Bronchial epithelial cell (primary cell): Measurements from ENCODE around the gene UPK1A. TPM values are rescaled to one million over a fixed set of nuclear protein-coding genes. Genes with fewer than 3 reads are reported as not detected.

Experiments
- DNase-seq: peaks from one replicate; pipeline ENCODE4 v3.0.0-alpha.2; 2010; ENCODE audit warnings: low read depth
- FAIRE-seq: peaks from 2 replicates; lab custom pipeline; 2011; peaks lifted over from hg19 to GRCh38; lab: Jason Lieb, UNC
- H3K27me3 ChIP-seq: 2 replicates; pipeline ENCODE4 v1.5.1; 2011; ENCODE audit warnings: low read length; ENCODE audit not compliant: control insufficient read depth, insufficient read depth
- H3K36me3 ChIP-seq: 2 replicates; pipeline ENCODE4 v1.5.1; 2011; ENCODE audit warnings: low read length; ENCODE audit not compliant: control insufficient read depth, insufficient read depth
- H3K4me3 ChIP-seq: 2 replicates; pipeline ENCODE4 v1.5.1; 2011; ENCODE audit warnings: mild to moderate bottlenecking, low read depth, low read length, control low read depth
- total RNA-seq: library from RNA; depleted of rRNA; stranded (reverse); fragments of >200 nt; gene quantifications from 2 replicates; pipeline ENCODE4 v1.2.1, GENCODE V29; 2014
- TF ChIP-seq, protein P1 (sequence below): IDR thresholded peaks from 2 replicates; pipeline ENCODE4 v1.5.1; 2011; ENCODE audit warnings: mild to moderate bottlenecking, moderate library complexity, low read length, control low read depth, inconsistent platforms; ENCODE audit not compliant: insufficient read depth, severe bottlenecking

UPK1A gene
- total RNA-seq, 1 donor from 2014 or later = not detected

DNA sequence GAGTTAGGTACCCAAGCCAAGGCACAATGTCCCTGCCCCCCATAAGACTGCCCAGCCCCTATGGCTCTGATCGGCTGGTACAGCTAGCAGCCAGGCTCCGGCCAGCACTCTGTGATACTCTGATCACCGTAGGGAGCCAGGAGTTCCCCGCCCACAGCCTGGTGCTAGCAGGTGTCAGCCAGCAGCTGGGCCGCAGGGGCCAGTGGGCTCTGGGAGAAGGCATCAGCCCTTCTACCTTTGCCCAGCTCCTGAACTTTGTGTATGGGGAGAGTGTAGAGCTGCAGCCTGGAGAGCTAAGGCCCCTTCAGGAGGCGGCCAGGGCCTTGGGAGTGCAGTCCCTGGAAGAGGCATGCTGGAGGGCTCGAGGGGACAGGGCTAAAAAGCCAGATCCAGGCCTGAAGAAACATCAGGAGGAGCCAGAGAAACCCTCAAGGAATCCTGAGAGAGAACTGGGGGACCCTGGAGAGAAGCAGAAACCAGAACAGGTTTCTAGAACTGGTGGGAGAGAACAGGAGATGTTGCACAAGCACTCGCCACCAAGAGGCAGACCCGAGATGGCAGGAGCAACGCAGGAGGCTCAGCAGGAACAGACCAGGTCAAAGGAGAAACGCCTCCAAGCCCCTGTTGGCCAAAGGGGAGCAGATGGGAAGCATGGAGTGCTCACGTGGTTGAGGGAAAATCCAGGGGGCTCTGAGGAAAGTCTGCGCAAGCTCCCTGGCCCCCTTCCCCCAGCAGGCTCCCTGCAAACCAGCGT, 48.5 kb downstream of the UPK1A start:
- DNase-seq (no peak), FAIRE-seq (no peak)
- H3K36me3 ChIP-seq = no peaks in the 10 kb centered on the region
- no peak overlapping the region for H3K4me3 ChIP-seq
- TF ChIP-seq, protein P1, sequence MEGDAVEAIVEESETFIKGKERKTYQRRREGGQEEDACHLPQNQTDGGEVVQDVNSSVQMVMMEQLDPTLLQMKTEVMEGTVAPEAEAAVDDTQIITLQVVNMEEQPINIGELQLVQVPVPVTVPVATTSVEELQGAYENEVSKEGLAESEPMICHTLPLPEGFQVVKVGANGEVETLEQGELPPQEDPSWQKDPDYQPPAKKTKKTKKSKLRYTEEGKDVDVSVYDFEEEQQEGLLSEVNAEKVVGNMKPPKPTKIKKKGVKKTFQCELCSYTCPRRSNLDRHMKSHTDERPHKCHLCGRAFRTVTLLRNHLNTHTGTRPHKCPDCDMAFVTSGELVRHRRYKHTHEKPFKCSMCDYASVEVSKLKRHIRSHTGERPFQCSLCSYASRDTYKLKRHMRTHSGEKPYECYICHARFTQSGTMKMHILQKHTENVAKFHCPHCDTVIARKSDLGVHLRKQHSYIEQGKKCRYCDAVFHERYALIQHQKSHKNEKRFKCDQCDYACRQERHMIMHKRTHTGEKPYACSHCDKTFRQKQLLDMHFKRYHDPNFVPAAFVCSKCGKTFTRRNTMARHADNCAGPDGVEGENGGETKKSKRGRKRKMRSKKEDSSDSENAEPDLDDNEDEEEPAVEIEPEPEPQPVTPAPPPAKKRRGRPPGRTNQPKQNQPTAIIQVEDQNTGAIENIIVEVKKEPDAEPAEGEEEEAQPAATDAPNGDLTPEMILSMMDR = no peak
- no peaks in the 10 kb centered on the region for H3K27me3 ChIP-seq

DNA sequence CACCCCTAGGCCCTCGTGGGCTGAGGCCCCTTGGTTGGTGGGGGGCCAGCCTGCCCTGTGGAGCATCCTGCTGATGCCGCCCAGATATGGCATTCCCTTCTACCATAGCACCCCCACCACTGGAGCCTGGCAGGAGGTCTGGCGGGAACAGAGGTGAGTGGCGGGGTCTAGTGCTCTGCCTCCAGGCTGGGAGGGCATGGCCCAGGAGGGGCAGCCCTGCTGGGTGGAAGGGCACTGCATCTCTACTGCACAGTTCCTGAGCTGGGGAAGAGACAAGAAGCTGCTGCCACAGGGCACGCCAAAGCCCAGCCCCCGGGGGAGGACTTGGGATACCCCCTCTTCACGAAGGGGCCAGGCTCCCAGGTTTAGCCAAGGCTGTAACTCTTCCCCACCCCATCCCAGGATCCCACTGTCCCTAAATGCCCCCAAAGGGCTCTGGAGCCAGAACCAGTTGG, 49.1 kb downstream of the UPK1A start:
- DNase-seq (no peak), FAIRE-seq (no peak)
- TF ChIP-seq, protein P1 = no peak
- H3K36me3 ChIP-seq = peaks cover 1% of the 10 kb centered on the region
- no peak overlapping the region for H3K4me3 ChIP-seq
- H3K27me3 ChIP-seq = no peaks in the 10 kb centered on the region

DNA sequence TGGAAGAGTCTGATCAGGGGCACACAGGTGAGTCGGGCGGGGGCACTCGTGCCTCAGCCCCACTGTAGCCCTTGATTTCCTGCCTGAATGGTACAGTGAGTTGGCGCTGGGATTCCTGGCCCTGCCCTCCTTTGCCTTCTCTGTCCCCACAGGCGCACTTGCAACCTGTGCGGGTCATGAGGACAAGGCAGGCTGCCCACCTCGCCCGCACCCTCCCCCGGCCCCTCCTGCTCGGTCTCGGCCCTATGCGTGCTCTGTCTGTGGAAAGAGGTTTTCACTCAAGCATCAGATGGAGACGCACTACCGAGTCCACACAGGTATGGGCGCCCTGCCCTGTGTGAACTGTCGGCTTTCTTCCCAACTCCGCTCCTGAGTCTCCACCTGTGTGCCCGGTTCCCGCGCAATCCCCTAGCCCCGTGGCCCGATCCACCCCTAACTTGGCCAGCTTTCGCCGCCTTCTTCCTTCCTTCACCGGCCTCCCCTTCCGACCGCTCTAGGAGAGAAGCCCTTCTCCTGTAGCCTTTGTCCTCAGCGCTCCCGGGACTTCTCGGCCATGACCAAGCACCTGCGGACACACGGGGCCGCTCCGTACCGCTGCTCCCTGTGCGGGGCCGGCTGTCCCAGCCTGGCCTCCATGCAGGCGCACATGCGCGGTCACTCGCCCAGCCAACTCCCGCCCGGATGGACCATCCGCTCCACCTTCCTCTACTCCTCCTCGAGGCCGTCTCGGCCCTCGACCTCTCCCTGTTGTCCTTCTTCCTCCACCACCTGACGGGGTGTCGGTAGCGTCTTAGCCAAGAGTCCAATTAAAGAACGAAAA, 49.9 kb downstream of the UPK1A start:
- H3K4me3 ChIP-seq = peak overlapping the region; percentile 88
- peaks cover 2% of the 10 kb centered on the region for H3K36me3 ChIP-seq
- H3K27me3 ChIP-seq = no peaks in the 10 kb centered on the region
- FAIRE-seq = no peak
- no peak for DNase-seq
- TF ChIP-seq, protein P1 = no peak

DNA sequence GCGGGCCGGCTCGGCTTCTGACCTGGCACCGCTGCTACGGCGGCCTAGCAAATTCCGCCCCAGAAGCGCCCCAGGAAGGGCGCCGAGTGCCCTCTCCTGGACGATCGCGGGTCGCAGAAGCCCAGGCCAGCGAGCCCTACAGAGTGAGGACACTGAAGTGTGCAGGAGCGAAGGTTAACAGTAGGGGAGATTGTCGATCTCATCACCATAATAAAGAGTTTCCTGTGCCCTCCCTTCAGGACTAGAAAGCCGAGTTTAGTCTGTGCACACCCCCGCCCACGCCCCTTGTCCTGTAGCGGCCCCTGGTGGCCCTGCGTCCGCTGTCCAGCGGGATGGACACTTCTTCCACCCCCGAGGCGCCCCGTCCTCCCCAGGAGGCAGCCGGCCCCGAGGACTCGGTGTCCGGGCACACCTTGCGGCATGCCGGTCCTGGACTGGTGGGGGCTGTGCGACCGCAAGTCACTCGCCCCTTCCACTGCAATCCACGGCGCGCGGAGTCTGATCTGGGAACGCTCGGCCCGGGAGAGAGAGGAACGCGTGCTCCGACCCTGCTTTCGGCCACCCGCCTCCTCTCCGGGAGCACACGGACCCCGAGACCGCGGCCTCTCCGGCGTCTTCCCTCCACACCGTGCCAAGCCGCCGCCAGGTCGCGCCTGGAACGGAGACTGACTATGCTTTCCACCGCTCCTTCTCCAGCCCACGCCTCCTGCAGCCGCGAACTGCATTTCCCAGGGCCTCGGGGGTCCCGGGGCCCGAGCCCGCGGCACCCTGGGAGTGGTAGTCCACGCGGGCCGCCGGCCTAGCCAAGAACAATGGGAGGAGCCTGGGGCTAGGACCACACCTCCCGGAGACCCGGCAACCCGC, 50.7 kb downstream of the UPK1A start:
- TF ChIP-seq, protein P1 = peak; percentile 86
- DNase-seq = peak; percentile 84
- Histone ChIP-seq H3K36me3 (peaks cover 7% of the 10 kb centered on the region), H3K4me3 (peak overlapping the region; percentile 88), H3K27me3 (no peaks in the 10 kb centered on the region)
- FAIRE-seq = no peak

DNA sequence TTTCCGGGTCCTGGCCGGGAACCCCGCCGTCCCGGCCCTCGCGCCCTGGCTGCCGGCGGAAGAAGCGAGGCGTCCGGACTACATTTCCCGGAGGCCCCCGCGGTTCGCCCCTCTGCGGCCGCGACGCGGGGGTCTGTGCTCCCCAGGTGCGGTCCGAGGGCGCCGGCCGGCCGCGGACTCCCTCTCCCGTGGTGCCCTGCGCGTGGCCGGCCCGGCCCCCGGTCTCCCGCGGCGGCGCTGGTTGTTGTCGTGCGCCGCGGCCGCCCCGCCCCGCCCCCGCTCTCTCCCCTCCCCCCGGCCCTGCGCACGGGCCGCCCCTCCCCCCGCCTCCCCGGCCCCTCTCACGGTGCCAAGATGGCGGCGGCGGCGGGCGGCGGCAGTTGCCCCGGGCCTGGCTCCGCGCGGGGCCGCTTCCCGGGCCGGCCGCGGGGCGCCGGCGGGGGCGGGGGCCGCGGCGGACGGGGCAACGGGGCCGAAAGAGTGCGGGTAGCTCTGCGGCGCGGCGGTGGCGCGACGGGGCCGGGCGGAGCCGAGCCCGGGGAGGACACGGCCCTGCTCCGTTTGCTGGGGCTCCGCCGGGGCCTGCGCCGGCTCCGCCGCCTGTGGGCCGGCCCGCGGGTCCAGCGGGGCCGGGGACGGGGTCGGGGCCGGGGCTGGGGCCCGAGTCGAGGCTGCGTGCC, 51.5 kb downstream of the UPK1A start, which contains the start of gene KMT2B:
Gene KMT2B (plus strand): TSS at position 339 of the 680 bp plus-strand sequence. CDS start 16 bp downstream, at position 355.
- Histone ChIP-seq H3K4me3 (peak within 1 kb of the TSS; percentile 88), H3K36me3 (peaks cover 15% of the 10 kb centered on the region), H3K27me3 (no peaks in the 10 kb centered on the region)
- no peak for FAIRE-seq
- no peak for DNase-seq
- TF ChIP-seq, protein P1 = no peak
